ENCODE data around the gene GPANK1.

The GPANK1 gene

DNA sequence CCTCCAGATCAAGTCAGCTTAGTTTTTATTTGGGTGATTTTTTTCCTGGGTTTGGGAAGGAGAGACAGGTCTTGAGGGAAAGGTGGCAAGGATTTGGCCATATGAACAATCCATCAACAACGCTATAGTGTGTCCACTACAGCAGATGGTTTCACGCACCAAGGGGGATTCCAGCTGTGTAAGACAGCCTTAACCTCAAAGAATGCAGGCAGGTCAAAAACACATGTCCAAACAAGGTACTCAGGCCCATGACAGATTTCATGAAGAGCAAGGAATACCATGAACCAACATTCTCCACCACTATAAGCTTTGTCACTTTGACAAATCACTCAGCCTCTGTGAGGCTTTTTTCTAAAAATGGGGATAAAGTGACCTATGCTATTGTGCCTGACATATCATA lies 47.8 kb downstream of the GPANK1 start:
- no peak for DNase-seq (ENCODE audit: low read depth)

DNA sequence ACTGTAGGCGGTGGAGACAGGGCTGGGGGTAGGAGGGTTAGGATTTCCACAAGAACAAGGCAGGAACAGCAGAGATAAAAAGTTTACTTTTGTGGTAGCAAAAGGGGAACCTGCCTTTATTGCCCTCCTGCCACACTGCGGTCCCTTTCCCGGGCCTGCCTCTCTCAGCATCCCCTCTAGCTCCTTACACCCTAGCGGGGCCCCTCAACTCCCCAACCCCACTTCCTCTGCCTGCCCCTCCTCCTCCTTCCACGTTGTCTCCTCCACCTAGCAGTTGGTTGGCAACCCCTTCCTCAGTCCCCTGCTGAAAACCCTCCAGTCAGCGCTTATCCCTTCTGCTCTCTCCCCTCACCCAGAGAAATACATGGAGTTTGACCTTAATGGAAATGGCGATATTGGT lies 49.0 kb downstream of the GPANK1 start:
- DNase-seq (ENCODE audit: low read depth) = no peak

DNA sequence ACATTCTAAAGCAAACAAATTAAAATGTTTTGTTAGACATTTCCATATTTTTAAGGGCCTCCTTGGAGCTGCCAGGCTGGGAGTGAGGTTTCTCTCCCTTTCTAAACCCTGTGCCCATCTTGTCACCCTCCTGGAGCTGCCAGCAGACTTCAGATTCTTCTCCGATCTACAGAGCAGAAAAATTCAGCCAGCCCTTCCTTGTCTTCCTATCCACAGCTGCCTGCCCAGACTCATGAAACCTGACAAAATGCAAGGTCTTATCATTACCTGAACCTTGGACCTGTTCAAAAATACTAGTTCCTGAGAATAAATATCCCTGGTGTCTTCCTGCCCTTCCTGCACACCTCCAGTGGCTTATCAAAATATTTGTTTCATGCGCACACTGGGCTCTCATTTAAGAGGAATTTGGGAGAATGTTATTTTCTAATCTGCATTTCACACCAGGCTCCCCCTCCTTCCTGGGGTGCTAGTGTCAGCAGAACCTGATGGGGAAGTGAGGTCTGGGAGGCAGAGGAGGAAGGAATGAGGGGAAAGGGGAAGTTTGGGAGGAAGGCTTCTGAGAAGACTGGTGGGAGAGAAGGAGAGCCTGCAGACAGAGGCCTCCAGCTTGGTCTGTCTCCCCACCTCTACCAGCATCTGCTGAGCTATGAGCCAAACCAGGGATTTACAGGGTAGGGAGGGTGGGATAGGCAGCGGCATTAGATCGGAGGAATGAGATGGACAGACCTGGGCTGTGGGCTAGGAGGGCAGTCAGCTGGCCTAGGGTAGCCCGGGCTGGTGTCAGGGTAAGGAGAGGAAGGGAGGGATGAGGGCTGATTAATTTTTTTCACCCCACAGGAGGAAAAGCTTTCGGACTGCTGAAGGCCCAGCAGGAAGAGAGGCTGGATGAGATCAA lies 49.9 kb downstream of the GPANK1 start, which contains the start of gene AIF1:
Gene AIF1, plus strand, starts transcription at position 551 of the 895 bp plus-strand sequence. Its CDS starts 96 bp downstream, at position 647.
- DNase-seq (ENCODE audit: low read depth) = no peak

DNA sequence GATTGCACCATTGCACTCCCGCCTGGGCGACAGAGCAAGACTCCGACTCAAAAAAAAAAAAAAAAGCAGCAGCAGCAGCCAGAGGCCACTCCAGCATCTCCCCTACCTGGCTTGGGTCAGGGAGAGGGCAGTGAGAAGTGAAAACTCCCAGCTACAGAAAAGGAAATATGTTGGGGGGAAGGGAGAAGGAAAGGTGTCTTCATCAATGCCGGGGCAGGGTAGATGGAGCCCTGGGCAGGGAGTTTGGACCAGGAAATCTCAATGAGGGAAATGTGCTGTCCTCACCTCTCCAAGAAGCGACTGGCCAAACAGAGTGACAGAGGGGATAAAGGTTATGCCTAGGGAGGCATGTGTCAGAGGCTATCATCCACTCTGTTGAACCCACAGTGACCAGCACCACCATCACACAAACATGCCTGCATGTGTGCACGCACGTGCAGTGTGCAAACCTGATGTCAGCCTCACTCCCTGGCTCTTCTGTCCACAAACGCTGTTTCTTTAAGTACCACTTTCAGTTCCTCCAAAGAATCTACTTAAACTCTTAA lies 50.6 kb downstream of the GPANK1 start:
- no peak for DNase-seq (ENCODE audit: low read depth)
